SK-N-DZ (cell line): ENCODE results near the gene ZNF24.

Source experiments
- DNase-seq: peaks from one replicate; pipeline ENCODE4 v3.0.0-alpha.2; 2015; ENCODE audit warnings: low spot score

ZNF24 gene

DNA sequence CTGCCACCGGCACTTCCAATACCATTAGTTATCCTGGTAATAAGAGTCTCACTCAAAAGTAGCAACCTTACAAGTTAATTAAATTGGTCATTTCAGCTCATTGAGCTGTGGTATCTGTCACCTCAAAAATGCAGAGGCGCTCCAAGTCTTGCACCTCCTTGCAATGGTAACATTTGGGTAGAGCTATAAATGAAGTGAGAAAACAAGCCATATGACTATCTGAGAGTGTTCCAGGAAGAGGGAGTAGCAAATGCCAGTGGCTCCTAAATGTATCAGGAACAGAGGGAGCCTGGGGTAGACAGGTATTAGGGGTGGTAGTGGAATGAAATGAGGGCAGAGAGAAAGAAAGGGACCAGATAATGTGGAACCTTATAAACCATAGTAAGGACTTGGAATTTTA is 48.2 kb downstream of the ZNF24 start:
- DNase-seq, result no peak

GRCh38 chr18:35291166-35291565 is 53.1 kb downstream of the ZNF24 start:
- DNase-seq, result no peak

GRCh38 chr18:35290094-35290735 is 54.0 kb downstream of the ZNF24 start, which contains the start of gene ZSCAN30:
Gene ZSCAN30, minus strand, starts transcription at chr18:35290229. Its CDS starts 25,877 bp downstream, at chr18:35264352.
- DNase-seq, result peak; percentile 92

GRCh38 chr18:35289727-35290093 is 54.5 kb downstream of the ZNF24 start:
- DNase-seq, result no peak

DNA sequence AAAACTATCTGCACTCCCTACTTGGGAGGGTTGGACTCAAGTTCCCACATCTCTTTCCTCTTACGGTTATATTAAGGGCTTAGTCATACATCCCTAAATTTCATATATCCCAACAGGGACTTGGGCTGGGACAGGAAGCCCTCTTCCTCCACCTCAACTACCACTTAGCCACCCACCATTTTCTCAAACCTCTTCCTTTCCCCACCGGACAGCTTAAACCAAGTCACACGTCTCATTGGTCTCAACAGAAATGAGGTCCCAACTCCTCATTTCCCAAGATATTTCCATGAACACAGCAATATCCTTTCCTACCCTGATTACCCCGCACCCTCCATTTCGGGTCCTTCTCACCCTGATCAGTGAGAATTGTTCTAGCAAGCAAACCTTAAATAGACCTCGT is 54.9 kb downstream of the ZNF24 start:
- peak; percentile 6 for DNase-seq

DNA sequence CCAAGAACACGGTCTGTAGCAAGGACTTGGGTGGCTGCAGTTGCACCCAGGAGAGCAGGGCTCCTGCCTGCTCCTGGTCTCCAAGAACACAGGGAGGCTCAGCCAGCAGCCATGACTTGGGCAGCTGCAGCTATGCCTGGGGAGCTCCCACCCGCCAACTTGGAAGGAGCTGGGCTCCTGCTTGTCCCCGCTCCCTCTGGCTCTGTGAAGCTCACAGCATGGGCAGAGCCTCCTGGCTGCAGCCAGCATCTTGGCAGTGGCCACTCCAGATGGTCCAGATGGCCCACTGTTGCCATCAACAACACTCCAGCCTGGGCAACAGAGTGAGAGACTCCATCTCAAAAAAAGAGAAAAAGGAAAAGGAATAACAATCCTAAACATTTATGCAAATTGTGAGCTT is 59.4 kb downstream of the ZNF24 start:
- DNase-seq, result no peak

DNA sequence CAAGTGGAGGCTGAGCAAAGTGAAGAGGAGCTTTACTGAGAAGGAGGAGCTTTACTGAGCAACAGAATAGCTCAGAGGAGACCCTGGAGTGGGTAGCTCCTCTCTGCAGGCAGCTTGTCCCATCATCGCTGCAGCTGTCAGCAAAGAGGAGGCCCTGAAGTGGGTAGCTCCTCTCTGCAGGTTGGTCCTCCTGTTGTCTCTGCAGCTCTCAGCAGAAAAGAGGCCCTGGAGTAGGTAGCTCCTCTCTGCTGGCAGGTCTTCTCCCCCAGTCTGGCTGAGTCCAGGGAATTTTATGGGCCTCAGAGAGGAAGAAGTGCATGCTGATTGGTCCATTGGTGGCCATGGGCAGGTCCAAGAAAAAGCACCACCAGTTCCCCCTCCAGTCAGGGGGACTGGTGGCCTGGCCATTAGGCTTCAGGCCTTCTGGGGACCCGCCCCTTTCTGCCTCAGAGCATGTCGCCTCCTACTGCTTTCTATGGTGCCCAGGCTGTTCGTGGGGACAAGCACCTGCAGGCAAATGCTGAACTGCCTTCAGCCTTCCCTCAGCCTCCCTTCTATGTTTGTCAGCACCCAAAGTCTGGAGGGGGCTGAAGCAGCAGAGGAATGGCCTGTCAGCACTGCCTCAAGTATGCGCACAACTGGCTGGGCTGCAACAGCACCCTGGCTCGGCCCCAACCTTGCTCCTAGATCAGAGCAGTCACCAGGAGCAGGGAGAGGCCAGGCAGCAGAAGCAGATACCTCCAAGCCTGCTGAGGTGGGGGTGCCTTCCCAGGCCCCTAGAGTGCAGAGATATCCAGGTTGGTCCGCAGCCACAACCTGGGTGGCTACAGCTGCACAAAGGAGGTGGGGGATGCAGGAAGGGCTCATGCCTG is 60.1 kb downstream of the ZNF24 start:
- no peak for DNase-seq

DNA sequence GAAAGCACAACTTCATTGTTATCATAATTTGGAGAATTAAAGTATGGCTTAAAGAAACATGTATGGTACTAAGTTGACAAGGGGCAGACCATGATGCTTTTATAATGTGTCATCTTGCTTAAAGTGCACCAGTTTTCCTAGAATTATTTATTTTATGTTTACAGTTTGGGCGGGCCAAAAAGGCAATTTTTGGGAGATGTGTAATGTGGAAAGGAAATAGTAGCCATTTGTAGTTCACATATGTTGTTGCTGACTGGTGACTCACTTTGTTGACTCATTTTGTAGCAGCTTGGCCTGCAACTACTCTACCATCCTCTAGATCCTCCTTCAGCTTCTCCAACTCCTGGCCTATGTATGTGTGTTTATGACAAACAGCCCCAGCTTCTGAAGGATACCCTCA is 61.9 kb downstream of the ZNF24 start:
- no peak for DNase-seq
